ENCODE measurements around the gene FOXN3.

DNA sequence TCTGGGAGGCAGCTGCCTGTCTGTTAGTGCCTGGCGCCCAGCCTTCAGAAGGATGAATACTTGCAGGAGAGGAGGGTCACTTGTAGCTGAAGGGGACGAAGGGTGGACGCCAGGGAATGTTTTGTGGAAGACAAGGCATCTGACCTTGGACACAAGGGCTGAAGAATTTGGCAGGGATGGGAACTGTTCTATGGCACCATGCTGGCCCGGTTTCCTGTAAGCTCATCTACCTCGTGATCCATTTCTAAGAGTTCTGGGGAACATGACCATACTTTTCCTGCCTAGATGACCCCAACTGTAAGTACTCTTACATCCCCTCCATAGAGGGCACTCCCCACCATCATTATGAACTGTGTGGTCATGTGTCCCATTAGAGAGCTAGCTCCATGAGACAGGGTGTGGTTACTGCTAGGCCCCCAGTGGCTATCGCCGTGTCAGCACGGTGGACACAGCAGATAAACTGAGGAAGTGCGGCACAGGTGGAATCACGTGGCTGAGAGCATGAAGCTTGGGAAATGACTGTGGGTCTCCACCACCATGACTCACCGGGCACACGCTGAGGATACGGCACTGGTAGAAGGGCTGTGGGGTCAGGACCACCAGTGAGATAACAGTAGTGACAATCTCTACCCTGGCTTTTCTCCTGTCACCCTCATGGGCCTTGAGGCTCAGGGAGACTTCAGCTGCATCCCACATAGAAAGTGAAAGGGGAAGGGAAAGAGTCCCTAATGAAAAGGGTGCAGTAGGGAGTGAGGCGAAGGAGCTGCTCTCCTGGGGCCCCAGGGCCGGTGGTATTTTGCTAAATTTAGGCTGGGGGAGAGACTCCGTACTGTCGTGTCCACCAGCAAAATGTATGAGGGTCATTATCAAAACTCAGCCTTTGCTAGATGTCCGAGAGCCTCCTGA lies 252.6 kb downstream of the FOXN3 start:
- TF ChIP-seq, protein P1, sequence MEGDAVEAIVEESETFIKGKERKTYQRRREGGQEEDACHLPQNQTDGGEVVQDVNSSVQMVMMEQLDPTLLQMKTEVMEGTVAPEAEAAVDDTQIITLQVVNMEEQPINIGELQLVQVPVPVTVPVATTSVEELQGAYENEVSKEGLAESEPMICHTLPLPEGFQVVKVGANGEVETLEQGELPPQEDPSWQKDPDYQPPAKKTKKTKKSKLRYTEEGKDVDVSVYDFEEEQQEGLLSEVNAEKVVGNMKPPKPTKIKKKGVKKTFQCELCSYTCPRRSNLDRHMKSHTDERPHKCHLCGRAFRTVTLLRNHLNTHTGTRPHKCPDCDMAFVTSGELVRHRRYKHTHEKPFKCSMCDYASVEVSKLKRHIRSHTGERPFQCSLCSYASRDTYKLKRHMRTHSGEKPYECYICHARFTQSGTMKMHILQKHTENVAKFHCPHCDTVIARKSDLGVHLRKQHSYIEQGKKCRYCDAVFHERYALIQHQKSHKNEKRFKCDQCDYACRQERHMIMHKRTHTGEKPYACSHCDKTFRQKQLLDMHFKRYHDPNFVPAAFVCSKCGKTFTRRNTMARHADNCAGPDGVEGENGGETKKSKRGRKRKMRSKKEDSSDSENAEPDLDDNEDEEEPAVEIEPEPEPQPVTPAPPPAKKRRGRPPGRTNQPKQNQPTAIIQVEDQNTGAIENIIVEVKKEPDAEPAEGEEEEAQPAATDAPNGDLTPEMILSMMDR (IDR thresholded peaks at IDR 0.05; ENCODE audit: insufficient read depth, low read depth, low read length) = no peak
- TF ChIP-seq EZH2 (IDR thresholded peaks at IDR 0.05; ENCODE audit: insufficient read depth, low read length) = no peak

All from astrocyte (in vitro differentiated cells and primary cell).